ENCODE data around the gene PANK1.

GRCh38 chr10:89592539-89592938, 52.5 kb downstream of the PANK1 start:
- TF ChIP-seq, protein P1, sequence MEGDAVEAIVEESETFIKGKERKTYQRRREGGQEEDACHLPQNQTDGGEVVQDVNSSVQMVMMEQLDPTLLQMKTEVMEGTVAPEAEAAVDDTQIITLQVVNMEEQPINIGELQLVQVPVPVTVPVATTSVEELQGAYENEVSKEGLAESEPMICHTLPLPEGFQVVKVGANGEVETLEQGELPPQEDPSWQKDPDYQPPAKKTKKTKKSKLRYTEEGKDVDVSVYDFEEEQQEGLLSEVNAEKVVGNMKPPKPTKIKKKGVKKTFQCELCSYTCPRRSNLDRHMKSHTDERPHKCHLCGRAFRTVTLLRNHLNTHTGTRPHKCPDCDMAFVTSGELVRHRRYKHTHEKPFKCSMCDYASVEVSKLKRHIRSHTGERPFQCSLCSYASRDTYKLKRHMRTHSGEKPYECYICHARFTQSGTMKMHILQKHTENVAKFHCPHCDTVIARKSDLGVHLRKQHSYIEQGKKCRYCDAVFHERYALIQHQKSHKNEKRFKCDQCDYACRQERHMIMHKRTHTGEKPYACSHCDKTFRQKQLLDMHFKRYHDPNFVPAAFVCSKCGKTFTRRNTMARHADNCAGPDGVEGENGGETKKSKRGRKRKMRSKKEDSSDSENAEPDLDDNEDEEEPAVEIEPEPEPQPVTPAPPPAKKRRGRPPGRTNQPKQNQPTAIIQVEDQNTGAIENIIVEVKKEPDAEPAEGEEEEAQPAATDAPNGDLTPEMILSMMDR (IDR thresholded peaks at IDR 0.05; ENCODE audit: low read depth, low read length, poor library complexity, severe bottlenecking): no peak
- no peak for TF ChIP-seq EZH2phosphoT487 (IDR thresholded peaks at IDR 0.05; ENCODE audit: borderline replicate concordance, low read length)

Measured in DOHH2 (cell line).